ENCODE results near the gene PDIA4. TPM values are rescaled to one million over a fixed set of nuclear protein-coding genes. Genes with fewer than 3 reads are reported as not detected.

The PDIA4 gene
- total RNA-seq, 4 donors from 2014 or later, result 40.4 to 124 (median 45.2) TPM

- H3K27ac ChIP-seq, result peak overlapping the region; percentile 53 to 86 (median 74)
- no peak for DNase-seq (ENCODE audit: low spot score in 2 of 2)
- TF ChIP-seq EP300 (IDR thresholded peaks at IDR 0.05), result no peak
- TF ChIP-seq CTCF (IDR thresholded peaks at IDR 0.05), result no peak
- no peak for TF ChIP-seq POLR2A (IDR thresholded peaks at IDR 0.05)
- no peaks in the 10 kb centered on the region for H3K9me3 ChIP-seq
- H3K4me3 ChIP-seq, result peak overlapping the region; percentile 32 to 62 (median 53)
- H3K36me3 ChIP-seq, result no peaks in the 10 kb centered on the region
- H3K27me3 ChIP-seq, result no peaks in the 10 kb centered on the region
- 10 to 14% methylated on average over 20 of the region's 20 CpGs for WGBS, 2 donors
- peaks cover 0 to 25% (median 6%) of the 10 kb centered on the region in 4 donors for H3K4me1 ChIP-seq
Measured at GRCh38 chr7:148963583-148964482, 64.5 kb downstream of the PDIA4 start.

GRCh38 chr7:148962823-148963582, 65.3 kb downstream of the PDIA4 start:
- peak; percentile 24 to 64 for DNase-seq (ENCODE audit: low spot score in 2 of 2)
- Histone ChIP-seq H3K27me3 (no peaks in the 10 kb centered on the region), H3K27ac (peak overlapping the region; percentile 53 to 86 (median 74)), H3K4me1 (peaks cover 0 to 25% (median 6%) of the 10 kb centered on the region in 4 donors), H3K36me3 (no peaks in the 10 kb centered on the region), H3K4me3 (peak overlapping the region; percentile 32 to 62 (median 53)), H3K9me3 (no peaks in the 10 kb centered on the region)
- 1% methylated on average over 5 of the region's 5 CpGs for WGBS, 2 donors
- peak in 1 of 2 donors; percentile 37 for TF ChIP-seq EP300 (IDR thresholded peaks at IDR 0.05)
- TF ChIP-seq POLR2A (IDR thresholded peaks at IDR 0.05), result no peak
- peak; percentile 44 to 74 (median 71) for TF ChIP-seq CTCF (IDR thresholded peaks at IDR 0.05)

GRCh38 chr7:148962440-148962822, 65.9 kb downstream of the PDIA4 start:
- WGBS, 2 donors, result 12 to 16% methylated on average over 5 of the region's 5 CpGs
- Histone ChIP-seq H3K4me1 (peaks cover 0 to 25% (median 6%) of the 10 kb centered on the region in 4 donors), H3K27ac (peak overlapping the region in 1 of 4 donors; percentile 53)

GRCh38 chr7:148959726-148960125, 68.6 kb downstream of the PDIA4 start:
- Histone ChIP-seq H3K9me3 (no peaks in the 10 kb centered on the region), H3K27me3 (no peaks in the 10 kb centered on the region), H3K4me3 (no peak overlapping the region), H3K27ac (no peak overlapping the region), H3K4me1 (peaks cover 0 to 12% (median 2%) of the 10 kb centered on the region in 4 donors), H3K36me3 (no peaks in the 10 kb centered on the region)
- TF ChIP-seq POLR2A (IDR thresholded peaks at IDR 0.05), result no peak
- no peak for TF ChIP-seq EP300 (IDR thresholded peaks at IDR 0.05)
- no peak for TF ChIP-seq CTCF (IDR thresholded peaks at IDR 0.05)
- no peak for DNase-seq (ENCODE audit: low spot score in 2 of 2)
- 57 to 62% methylated on average over 3 of the region's 3 CpGs for WGBS, 2 donors

More at GRCh38 chr7:148962440-148962822, 65.9 kb downstream of the PDIA4 start:
- H3K27me3 ChIP-seq, result no peaks in the 10 kb centered on the region
- DNase-seq (ENCODE audit: low spot score in 2 of 2), result no peak
- H3K9me3 ChIP-seq, result no peaks in the 10 kb centered on the region
- peak overlapping the region; percentile 32 to 62 (median 53) for H3K4me3 ChIP-seq
- no peaks in the 10 kb centered on the region for H3K36me3 ChIP-seq
- TF ChIP-seq POLR2A (IDR thresholded peaks at IDR 0.05), result no peak
- no peak for TF ChIP-seq CTCF (IDR thresholded peaks at IDR 0.05)
- TF ChIP-seq EP300 (IDR thresholded peaks at IDR 0.05), result no peak
